ENCODE results near the gene SMYD1. TPM values are rescaled to one million over a fixed set of nuclear protein-coding genes. Genes with fewer than 3 reads are reported as not detected.

The SMYD1 gene
- total and polyA plus RNA-seq, 10 of the 15 experiments (the other 5 are each of a cell fraction or from before 2014, with no cell fraction given): 0.09 TPM; not detected in 9

DNA sequence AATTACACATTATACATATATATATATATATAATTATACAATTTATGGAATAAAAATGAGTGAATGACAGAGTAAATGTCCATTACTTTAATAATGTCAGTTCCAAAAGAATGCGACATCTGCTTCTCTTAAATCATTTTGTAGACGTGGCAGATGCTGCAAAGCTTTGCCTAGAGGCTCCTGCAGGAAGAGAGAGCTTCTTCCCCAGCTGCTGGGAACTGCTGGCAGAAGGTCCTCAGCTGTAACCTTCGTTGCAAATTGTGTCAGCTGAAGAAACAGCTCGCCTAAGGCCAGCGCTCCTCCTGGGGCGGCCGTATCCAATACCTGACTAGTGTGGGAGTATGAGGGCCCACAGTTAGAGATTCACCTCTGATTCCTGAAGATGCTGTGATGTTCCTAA lies 92.9 kb downstream of the SMYD1 start:
- H3K36me3 ChIP-seq (ENCODE audit: control insufficient read depth in 2 of 2, insufficient read depth in 2 of 2, low read length in 1 of 2): no peaks in the 10 kb centered on the region
- RAD21 ChIA-PET (ENCODE audit: unreplicated experiment): interaction anchor here (0.8 to 3.2 kb wide), 3 partner anchors 8 to 101 kb away, joined by 3 to 52 read pairs (median 7); no protein-coding TSS in a partner anchor
- in situ Hi-C loops (cut with MboI): no loop called here
- no TSS peak for BruUV-seq (replicated peaks)
- H3K27ac ChIP-seq (ENCODE audit: control insufficient read depth, insufficient read depth): no peak overlapping the region
- FAIRE-seq (no peak), ATAC-seq (no peak), DNase-seq (ENCODE audit: low read depth, low spot score) (no peak)
- H4K20me1 ChIP-seq (ENCODE audit: control insufficient read depth, insufficient read depth): no peaks in the 10 kb centered on the region
- no peaks in the 10 kb centered on the region for H3K79me2 ChIP-seq (ENCODE audit: control insufficient read depth, insufficient read depth, low read length)
- POLR2A ChIA-PET: interaction anchor here (1.0 kb wide), 1 partner anchor 99 kb away, joined by 3 read pairs; no protein-coding TSS in a partner anchor
- TF ChIP-seq, protein P1, sequence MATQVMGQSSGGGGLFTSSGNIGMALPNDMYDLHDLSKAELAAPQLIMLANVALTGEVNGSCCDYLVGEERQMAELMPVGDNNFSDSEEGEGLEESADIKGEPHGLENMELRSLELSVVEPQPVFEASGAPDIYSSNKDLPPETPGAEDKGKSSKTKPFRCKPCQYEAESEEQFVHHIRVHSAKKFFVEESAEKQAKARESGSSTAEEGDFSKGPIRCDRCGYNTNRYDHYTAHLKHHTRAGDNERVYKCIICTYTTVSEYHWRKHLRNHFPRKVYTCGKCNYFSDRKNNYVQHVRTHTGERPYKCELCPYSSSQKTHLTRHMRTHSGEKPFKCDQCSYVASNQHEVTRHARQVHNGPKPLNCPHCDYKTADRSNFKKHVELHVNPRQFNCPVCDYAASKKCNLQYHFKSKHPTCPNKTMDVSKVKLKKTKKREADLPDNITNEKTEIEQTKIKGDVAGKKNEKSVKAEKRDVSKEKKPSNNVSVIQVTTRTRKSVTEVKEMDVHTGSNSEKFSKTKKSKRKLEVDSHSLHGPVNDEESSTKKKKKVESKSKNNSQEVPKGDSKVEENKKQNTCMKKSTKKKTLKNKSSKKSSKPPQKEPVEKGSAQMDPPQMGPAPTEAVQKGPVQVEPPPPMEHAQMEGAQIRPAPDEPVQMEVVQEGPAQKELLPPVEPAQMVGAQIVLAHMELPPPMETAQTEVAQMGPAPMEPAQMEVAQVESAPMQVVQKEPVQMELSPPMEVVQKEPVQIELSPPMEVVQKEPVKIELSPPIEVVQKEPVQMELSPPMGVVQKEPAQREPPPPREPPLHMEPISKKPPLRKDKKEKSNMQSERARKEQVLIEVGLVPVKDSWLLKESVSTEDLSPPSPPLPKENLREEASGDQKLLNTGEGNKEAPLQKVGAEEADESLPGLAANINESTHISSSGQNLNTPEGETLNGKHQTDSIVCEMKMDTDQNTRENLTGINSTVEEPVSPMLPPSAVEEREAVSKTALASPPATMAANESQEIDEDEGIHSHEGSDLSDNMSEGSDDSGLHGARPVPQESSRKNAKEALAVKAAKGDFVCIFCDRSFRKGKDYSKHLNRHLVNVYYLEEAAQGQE (IDR thresholded peaks at IDR 0.05; ENCODE audit: low read depth, low read length): no peak
- TF ChIP-seq EP300 (IDR thresholded peaks at IDR 0.05; ENCODE audit: borderline replicate concordance in 1 of 2, control insufficient read depth in 1 of 2, low read depth in 2 of 2, low read length in 2 of 2): no peak
- no peak for TF ChIP-seq ETV6 (conservative IDR thresholded peaks at IDR 0.05 in 1 of 2, IDR thresholded peaks at IDR 0.05 in 1 of 2; ENCODE audit: borderline replicate concordance in 1 of 2, low read depth in 1 of 2)
- TF ChIP-seq ZNF274 (IDR thresholded peaks at IDR 0.05; ENCODE audit: insufficient read depth, insufficient read length): no peak
- no peak for TF ChIP-seq TAF1 (IDR thresholded peaks at IDR 0.05; ENCODE audit: borderline replicate concordance, low read depth, low read length)
- no peak for TF ChIP-seq ESRRA (IDR thresholded peaks at IDR 0.05; ENCODE audit: low read length)
- TF ChIP-seq IKZF1 (conservative IDR thresholded peaks at IDR 0.05): no peak
- TF ChIP-seq CREM (IDR thresholded peaks at IDR 0.05; ENCODE audit: low read depth): no peak
- no peak for TF ChIP-seq STAT1 (conservative IDR thresholded peaks at IDR 0.05)
- TF ChIP-seq EZH2 (IDR thresholded peaks at IDR 0.05; ENCODE audit: borderline replicate concordance, control insufficient read depth, low read depth, low read length): no peak
- H3K4me1 ChIP-seq (ENCODE audit: control insufficient read depth, insufficient read depth, low read length): no peaks in the 10 kb centered on the region
- no peak overlapping the region for H3K4me2 ChIP-seq (ENCODE audit: control insufficient read depth, insufficient read depth)
- CTCF ChIA-PET: interaction anchor here (0.7 to 5.5 kb wide), 9 partner anchors 11 to 166 kb away, joined by 3 to 163 read pairs (median 3); no protein-coding TSS in a partner anchor
- 58% methylated on average over 7 of the region's 7 CpGs for WGBS (ENCODE audit: insufficient coverage, insufficient replicate concordance, low lambda C conversion rate, missing lambda C conversion rate)
- H3K9me3 ChIP-seq (replicated peaks; ENCODE audit: control insufficient read depth, insufficient read depth, low read length): no peaks in the 10 kb centered on the region
- H3K4me3 ChIP-seq: no peak overlapping the region
- no peak overlapping the region for H3K9ac ChIP-seq (ENCODE audit: control insufficient read depth, insufficient read depth, low read length)
- SMC1A ChIA-PET (ENCODE audit: uncharacterized antibody, unreplicated experiment): interaction anchor here (0.6 to 2.7 kb wide), 3 partner anchors 63 to 100 kb away, joined by 3 to 29 read pairs (median 4); no protein-coding TSS in a partner anchor
- intact Hi-C loops (cut with micrococcal nuclease; ENCODE audit: unreplicated experiment): loop anchor here (1.0 kb wide), 1 partner anchor 100 kb away; no protein-coding TSS in a partner anchor
- no peak overlapping the region for H2AFZ ChIP-seq (ENCODE audit: control insufficient read depth, low read depth, low read length)
- H3K27me3 ChIP-seq (replicated peaks in 1 of 2; ENCODE audit: control insufficient read depth in 2 of 2, insufficient read depth in 2 of 2, low read length in 1 of 2): no peaks in the 10 kb centered on the region

Measured in GM12878 (cell line).